ENCODE results near the gene PHOSPHO1. TPM values are rescaled to one million over a fixed set of nuclear protein-coding genes. Genes with fewer than 3 reads are reported as not detected.

PHOSPHO1 gene
- total RNA-seq, 2 donors from 2014 or later, result 0.55 to 6.3 TPM

- DNase-seq (ENCODE audit: low spot score), result no peak
- no peak overlapping the region for H3K27ac ChIP-seq
- H3K27me3 ChIP-seq (replicated peaks; ENCODE audit: insufficient read depth), result peaks cover 2% of the 10 kb centered on the region
- TF ChIP-seq POLR2AphosphoS5 (IDR thresholded peaks at IDR 0.05) (no peak), CTCF (IDR thresholded peaks at IDR 0.05) (no peak), POLR2A (IDR thresholded peaks at IDR 0.05) (no peak)
- intact Hi-C loops (cut with DNase I), result no loop called here
- no peaks in the 10 kb centered on the region for H3K9me3 ChIP-seq
- H3K36me3 ChIP-seq, result no peaks in the 10 kb centered on the region
- WGBS, result 47% methylated on average over 37 of the region's 37 CpGs
- H3K4me3 ChIP-seq, result no peak overlapping the region
- H3K4me1 ChIP-seq (replicated peaks), result no peaks in the 10 kb centered on the region
Observed at GRCh38 chr17:49218941-49219913, 11.4 kb downstream of the PHOSPHO1 start.

GRCh38 chr17:49217651-49218413 is 12.8 kb downstream of the PHOSPHO1 start:
- Histone ChIP-seq H3K4me1 (replicated peaks) (no peaks in the 10 kb centered on the region), H3K27ac (no peak overlapping the region), H3K27me3 (replicated peaks; ENCODE audit: insufficient read depth) (peaks cover 2% of the 10 kb centered on the region), H3K9me3 (no peaks in the 10 kb centered on the region), H3K36me3 (no peaks in the 10 kb centered on the region), H3K4me3 (no peak overlapping the region)
- intact Hi-C loops (cut with DNase I), result no loop called here
- 70% methylated on average over 16 of the region's 17 CpGs for whole genome bisulfite sequencing
- TF ChIP-seq CTCF (IDR thresholded peaks at IDR 0.05) (no peak), POLR2A (IDR thresholded peaks at IDR 0.05) (no peak), POLR2AphosphoS5 (IDR thresholded peaks at IDR 0.05) (no peak)
- peak; percentile 14 for DNase-seq (ENCODE audit: low spot score)

- TF ChIP-seq CTCF (IDR thresholded peaks at IDR 0.05) (no peak), POLR2AphosphoS5 (IDR thresholded peaks at IDR 0.05) (peak; percentile 20), POLR2A (IDR thresholded peaks at IDR 0.05) (no peak)
- Histone ChIP-seq H3K9me3 (no peaks in the 10 kb centered on the region), H3K4me1 (replicated peaks) (no peaks in the 10 kb centered on the region), H3K4me3 (no peak overlapping the region), H3K27me3 (replicated peaks; ENCODE audit: insufficient read depth) (peaks cover 2% of the 10 kb centered on the region), H3K27ac (no peak overlapping the region), H3K36me3 (no peaks in the 10 kb centered on the region)
- DNase-seq (ENCODE audit: low spot score), result no peak
- WGBS, result 59% methylated on average over 11 of the region's 11 CpGs
- intact Hi-C loops (cut with DNase I), result no loop called here
Observed at GRCh38 chr17:49216953-49217650, 13.5 kb downstream of the PHOSPHO1 start.

- Histone ChIP-seq H3K9me3 (no peaks in the 10 kb centered on the region), H3K27ac (no peak overlapping the region), H3K36me3 (no peaks in the 10 kb centered on the region), H3K4me3 (no peak overlapping the region), H3K4me1 (replicated peaks) (no peaks in the 10 kb centered on the region), H3K27me3 (replicated peaks; ENCODE audit: insufficient read depth) (peaks cover 2% of the 10 kb centered on the region)
- 77% methylated on average over 13 of the region's 13 CpGs for WGBS
- intact Hi-C loops (cut with DNase I), result no loop called here
- no peak for DNase-seq (ENCODE audit: low spot score)
- no peak for TF ChIP-seq CTCF (IDR thresholded peaks at IDR 0.05)
- no peak for TF ChIP-seq POLR2A (IDR thresholded peaks at IDR 0.05)
- TF ChIP-seq POLR2AphosphoS5 (IDR thresholded peaks at IDR 0.05), result no peak
Observed at GRCh38 chr17:49216482-49216881, 14.1 kb downstream of the PHOSPHO1 start.

Measured in prostate gland (tissue), 2 donors.